Neutrophil (primary cell): ENCODE measurements around the gene ZNF761.
A peak's percentile ranks its signal among the peaks of the same experiment; 100 is the strongest.
"Not testable (repeated sequence)": the region's sequence is repeated elsewhere in the genome, so short reads cannot be mapped to it uniquely, and the experiment has no call there.

Experiments
- H3K27ac ChIP-seq: fragments of 200-600 bp; sonication (generic); 2 replicates; pipeline ENCODE4 v1.5.1; 2016; ENCODE audit warnings: mild to moderate bottlenecking, moderate library complexity
- H3K27me3 ChIP-seq: fragments of 200-600 bp; sonication (generic); 2 replicates; pipeline ENCODE4 v1.6.0; 2016; ENCODE audit warnings: mild to moderate bottlenecking
- H3K36me3 ChIP-seq: fragments of 200-600 bp; sonication (generic); 2 replicates; pipeline ENCODE4 v1.5.1; 2017
- H3K4me1 ChIP-seq, 2 experiments: fragments of 200-600 bp in 1 of 2; sonication (generic) in 1 of 2; 1 replicate in 1 of 2; 2 replicates in 1 of 2; pipeline versions ENCODE4 v1.5.1 to v1.6.1; 2013 to 2016; ENCODE audit warnings: low read depth in 1 of 2, low read length in 1 of 2, mild to moderate bottlenecking in 1 of 2, moderate library complexity in 1 of 2; ENCODE audit not compliant: control insufficient read depth in 1 of 2, insufficient read depth in 1 of 2
- H3K4me3 ChIP-seq, 2 experiments: fragments of 200-600 bp in 1 of 2; sonication (generic) in 1 of 2; 1 replicate in 1 of 2; 2 replicates in 1 of 2; pipeline ENCODE4 v1.5.1; 2013 to 2016; ENCODE audit warnings: low read depth in 1 of 2, low read length in 1 of 2, mild to moderate bottlenecking in 1 of 2, moderate library complexity in 1 of 2
- H3K9me3 ChIP-seq: fragments of 200-600 bp; sonication (generic); 2 replicates; pipeline ENCODE4 v1.5.1; 2016
- CTCF ChIP-seq: fragments of 200-600 bp; sonication (generic); IDR thresholded peaks from 2 replicates; pipeline ENCODE4 v1.5.1; 2016; ENCODE audit warnings: antibody characterized with exemption

The ZNF761 gene

GRCh38 chr19:53422551-53422950, 9.2 kb upstream of the ZNF761 start:
- no peak for TF ChIP-seq CTCF
- H3K4me1 ChIP-seq: no peaks in the 10 kb centered on the region
- H3K36me3 ChIP-seq: no peaks in the 10 kb centered on the region
- no peak overlapping the region for H3K27ac ChIP-seq
- no peak overlapping the region for H3K4me3 ChIP-seq
- peaks cover 9% of the 10 kb centered on the region for H3K9me3 ChIP-seq
- H3K27me3 ChIP-seq: no peaks in the 10 kb centered on the region

- not testable (repeated sequence) for H3K36me3 ChIP-seq, H3K27ac ChIP-seq, H3K27me3 ChIP-seq, H3K9me3 ChIP-seq, H3K4me3 ChIP-seq, H3K4me1 ChIP-seq
Measured at GRCh38 chr19:53423074-53423473, 8.7 kb upstream of the ZNF761 start.

- not testable (repeated sequence) for H3K27me3 ChIP-seq, H3K4me3 ChIP-seq, H3K27ac ChIP-seq, H3K36me3 ChIP-seq, H3K9me3 ChIP-seq, H3K4me1 ChIP-seq
Measured at GRCh38 chr19:53423680-53424079, 8.1 kb upstream of the ZNF761 start.

- Histone ChIP-seq H3K27ac (no peak overlapping the region), H3K27me3 (peaks cover under 1% of the 10 kb centered on the region), H3K4me3 (no peak overlapping the region), H3K36me3 (no peaks in the 10 kb centered on the region), H3K9me3 (no peaks in the 10 kb centered on the region), H3K4me1 (no peaks in the 10 kb centered on the region)
- peak; percentile 82 for TF ChIP-seq CTCF
Measured at GRCh38 chr19:53424968-53425597, 6.7 kb upstream of the ZNF761 start.

GRCh38 chr19:53432088-53432661, 391 bp downstream of the ZNF761 start:
- Histone ChIP-seq H3K4me1 (peaks cover 11 to 14% of the 10 kb centered on the region in 2 experiments), H3K4me3 (peak overlapping the region; percentile 70 to 84), H3K27ac (peak overlapping the region; percentile 47), H3K36me3 (no peaks in the 10 kb centered on the region), H3K27me3 (peaks cover 12% of the 10 kb centered on the region), H3K9me3 (no peaks in the 10 kb centered on the region)
- TF ChIP-seq CTCF: no peak

- not testable (repeated sequence) for H3K27ac ChIP-seq, H3K9me3 ChIP-seq, H3K4me1 ChIP-seq, H3K4me3 ChIP-seq, H3K27me3 ChIP-seq
- peaks cover 17% of the 10 kb centered on the region for H3K36me3 ChIP-seq
Measured at GRCh38 chr19:53443809-53444208, 12.0 kb downstream of the ZNF761 start.

- H3K4me3 ChIP-seq, H3K4me1 ChIP-seq, H3K27ac ChIP-seq, H3K36me3 ChIP-seq, H3K27me3 ChIP-seq: not testable (repeated sequence)
- H3K9me3 ChIP-seq: peaks cover 15% of the 10 kb centered on the region
Measured at GRCh38 chr19:53447196-53447595, 15.4 kb downstream of the ZNF761 start.
